K562 (cell line): ENCODE measurements around the gene BRAF. TPM values are rescaled to one million over a fixed set of nuclear protein-coding genes. Genes with fewer than 3 reads are reported as not detected.

ENCODE experiments used
- GTF2A2 ChIP-seq: IDR thresholded peaks from 2 replicates; pipeline ENCODE4 v1.6.1; 2016; ENCODE audit warnings: mild to moderate bottlenecking, missing genetic modification characterization, missing compliant biosample characterization
- HLTF ChIP-seq: fragments of 450-650 bp; IDR thresholded peaks from 2 replicates; pipeline ENCODE4 v1.6.1; 2016
- LEF1 ChIP-seq: fragments of 450-650 bp; IDR thresholded peaks from 2 replicates; pipeline ENCODE4 v1.6.1; 2016; ENCODE audit warnings: mild to moderate bottlenecking
- MCM3 ChIP-seq: fragments of 450-650 bp; IDR thresholded peaks from 2 replicates; pipeline ENCODE4 v1.6.1; 2016
- NFE2 ChIP-seq: IDR thresholded peaks from 2 replicates; pipeline ENCODE4 v1.6.1; 2014; ENCODE audit warnings: antibody characterized with exemption, low read depth
- polyA plus RNA-seq, 8 experiments: library from polyadenylated mRNA; depleted of rRNA in 4 of 8; stranded (reverse) in 5 of 8; unstranded in 3 of 8; fragments of >200 nt; fragmentation: Nextera tagmentation in 2 of 8; fragmentation: Illumina TruSeq in 1 of 8; extraction: Ambion mirVana in 2 of 8; extraction: Trizol in 1 of 8; gene quantifications; 2 replicates each; pipeline versions ENCODE4 v1.2.1 to v1.2.3, GENCODE V29; 2011 to 2014; ENCODE audit warnings: inconsistent platforms in 1 of 8, missing spikeins in 1 of 8
- total RNA-seq, 7 experiments: library from RNA; depleted of rRNA in 6 of 7; stranded (reverse); fragments of >200 nt in 6 of 7; fragmentation: Illumina TruSeq in 2 of 7; extraction: Trizol in 2 of 7; gene quantifications; 2 replicates each; pipeline versions ENCODE4 v1.2.1 to v1.2.3, GENCODE V29; 2011 to 2021; ENCODE audit warnings: low replicate concordance in 1 of 7
- TF ChIP-seq, protein P1 (sequence below), 2 experiments: fragments of 450-650 bp; formaldehyde crosslinking in 1 of 2; IDR thresholded peaks; 2 replicates each; pipeline versions ENCODE4 v1.4.0 to v1.6.1; 2014 to 2020; ENCODE audit warnings: mild to moderate bottlenecking in 2 of 2, borderline replicate concordance in 1 of 2, low read depth in 1 of 2
- TF ChIP-seq, protein P2 (sequence below), 2 experiments: fragments of 450-650 bp; IDR thresholded peaks; 2 replicates each; pipeline ENCODE4 v1.6.1; 2018; ENCODE audit warnings: mild to moderate bottlenecking in 2 of 2, low read depth in 1 of 2; ENCODE audit not compliant: partially characterized antibody in 2 of 2
- TF ChIP-seq, protein P3 (sequence below): fragments of 250-450 bp; sonication (Bioruptor Pico); IDR thresholded peaks from 2 replicates; pipeline ENCODE4 v1.8.0; 2022; ENCODE audit warnings: inconsistent platforms, mild to moderate bottlenecking, moderate library complexity, borderline replicate concordance
- TF ChIP-seq, protein P4 (sequence below): fragments of 450-650 bp; IDR thresholded peaks from 2 replicates; pipeline ENCODE4 v1.6.1; 2018; ENCODE audit not compliant: partially characterized antibody

Gene BRAF
- total and polyA plus RNA-seq, 9 of the 15 experiments (the other 6 are each of a cell fraction or from before 2014, with no cell fraction given), result 3.6 to 38.3 (median 21.9) TPM

DNA sequence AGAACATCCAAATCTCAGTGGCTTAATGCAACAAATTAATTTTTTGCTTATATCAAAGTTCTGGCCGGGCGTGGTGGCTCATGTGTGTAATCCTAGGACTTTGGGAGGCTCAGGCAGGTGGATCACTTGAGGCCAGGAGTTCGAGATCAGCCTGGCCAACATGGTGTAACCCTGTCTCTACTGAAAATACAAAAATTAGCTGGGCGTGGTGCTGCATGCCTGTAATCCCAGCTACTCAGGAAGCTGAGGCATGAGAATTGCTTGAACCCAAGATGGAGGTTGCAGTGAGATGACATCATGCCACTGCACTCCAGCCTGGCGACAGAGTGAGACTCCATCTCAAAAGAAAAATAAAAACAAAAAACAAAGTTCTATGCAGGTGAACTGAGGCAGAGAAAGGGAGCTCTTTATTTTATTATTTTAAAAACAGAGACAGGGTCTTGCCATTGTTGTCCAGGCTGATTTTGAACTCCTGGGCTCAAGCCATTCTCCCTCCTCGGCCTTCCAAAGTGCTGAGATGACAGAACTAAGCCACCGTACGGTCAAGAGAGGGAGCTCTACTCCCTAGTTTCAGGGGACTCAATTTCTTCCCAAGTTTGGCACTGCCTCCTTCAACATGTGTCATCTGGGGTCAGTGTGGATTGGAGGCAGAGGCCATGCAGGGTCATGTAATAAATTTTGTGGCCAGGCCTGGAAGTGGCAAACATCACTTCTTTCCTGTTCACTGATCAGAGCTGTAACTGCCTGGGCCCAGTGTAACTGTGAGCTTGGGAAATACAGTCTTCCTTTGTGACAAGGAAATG is 249.6 kb downstream of the BRAF start (continued):
- TF ChIP-seq, protein P1, sequence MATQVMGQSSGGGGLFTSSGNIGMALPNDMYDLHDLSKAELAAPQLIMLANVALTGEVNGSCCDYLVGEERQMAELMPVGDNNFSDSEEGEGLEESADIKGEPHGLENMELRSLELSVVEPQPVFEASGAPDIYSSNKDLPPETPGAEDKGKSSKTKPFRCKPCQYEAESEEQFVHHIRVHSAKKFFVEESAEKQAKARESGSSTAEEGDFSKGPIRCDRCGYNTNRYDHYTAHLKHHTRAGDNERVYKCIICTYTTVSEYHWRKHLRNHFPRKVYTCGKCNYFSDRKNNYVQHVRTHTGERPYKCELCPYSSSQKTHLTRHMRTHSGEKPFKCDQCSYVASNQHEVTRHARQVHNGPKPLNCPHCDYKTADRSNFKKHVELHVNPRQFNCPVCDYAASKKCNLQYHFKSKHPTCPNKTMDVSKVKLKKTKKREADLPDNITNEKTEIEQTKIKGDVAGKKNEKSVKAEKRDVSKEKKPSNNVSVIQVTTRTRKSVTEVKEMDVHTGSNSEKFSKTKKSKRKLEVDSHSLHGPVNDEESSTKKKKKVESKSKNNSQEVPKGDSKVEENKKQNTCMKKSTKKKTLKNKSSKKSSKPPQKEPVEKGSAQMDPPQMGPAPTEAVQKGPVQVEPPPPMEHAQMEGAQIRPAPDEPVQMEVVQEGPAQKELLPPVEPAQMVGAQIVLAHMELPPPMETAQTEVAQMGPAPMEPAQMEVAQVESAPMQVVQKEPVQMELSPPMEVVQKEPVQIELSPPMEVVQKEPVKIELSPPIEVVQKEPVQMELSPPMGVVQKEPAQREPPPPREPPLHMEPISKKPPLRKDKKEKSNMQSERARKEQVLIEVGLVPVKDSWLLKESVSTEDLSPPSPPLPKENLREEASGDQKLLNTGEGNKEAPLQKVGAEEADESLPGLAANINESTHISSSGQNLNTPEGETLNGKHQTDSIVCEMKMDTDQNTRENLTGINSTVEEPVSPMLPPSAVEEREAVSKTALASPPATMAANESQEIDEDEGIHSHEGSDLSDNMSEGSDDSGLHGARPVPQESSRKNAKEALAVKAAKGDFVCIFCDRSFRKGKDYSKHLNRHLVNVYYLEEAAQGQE (IDR thresholded peaks at IDR 0.05; ENCODE audit: borderline replicate concordance), result peak; percentile 68; the same call in 1 of the 2 replicates
- TF ChIP-seq, protein P1 (CRISPR knock-in tag; IDR thresholded peaks at IDR 0.05; ENCODE audit: low read depth), result no peak
- no peak for TF ChIP-seq NFE2
- TF ChIP-seq, protein P2, sequence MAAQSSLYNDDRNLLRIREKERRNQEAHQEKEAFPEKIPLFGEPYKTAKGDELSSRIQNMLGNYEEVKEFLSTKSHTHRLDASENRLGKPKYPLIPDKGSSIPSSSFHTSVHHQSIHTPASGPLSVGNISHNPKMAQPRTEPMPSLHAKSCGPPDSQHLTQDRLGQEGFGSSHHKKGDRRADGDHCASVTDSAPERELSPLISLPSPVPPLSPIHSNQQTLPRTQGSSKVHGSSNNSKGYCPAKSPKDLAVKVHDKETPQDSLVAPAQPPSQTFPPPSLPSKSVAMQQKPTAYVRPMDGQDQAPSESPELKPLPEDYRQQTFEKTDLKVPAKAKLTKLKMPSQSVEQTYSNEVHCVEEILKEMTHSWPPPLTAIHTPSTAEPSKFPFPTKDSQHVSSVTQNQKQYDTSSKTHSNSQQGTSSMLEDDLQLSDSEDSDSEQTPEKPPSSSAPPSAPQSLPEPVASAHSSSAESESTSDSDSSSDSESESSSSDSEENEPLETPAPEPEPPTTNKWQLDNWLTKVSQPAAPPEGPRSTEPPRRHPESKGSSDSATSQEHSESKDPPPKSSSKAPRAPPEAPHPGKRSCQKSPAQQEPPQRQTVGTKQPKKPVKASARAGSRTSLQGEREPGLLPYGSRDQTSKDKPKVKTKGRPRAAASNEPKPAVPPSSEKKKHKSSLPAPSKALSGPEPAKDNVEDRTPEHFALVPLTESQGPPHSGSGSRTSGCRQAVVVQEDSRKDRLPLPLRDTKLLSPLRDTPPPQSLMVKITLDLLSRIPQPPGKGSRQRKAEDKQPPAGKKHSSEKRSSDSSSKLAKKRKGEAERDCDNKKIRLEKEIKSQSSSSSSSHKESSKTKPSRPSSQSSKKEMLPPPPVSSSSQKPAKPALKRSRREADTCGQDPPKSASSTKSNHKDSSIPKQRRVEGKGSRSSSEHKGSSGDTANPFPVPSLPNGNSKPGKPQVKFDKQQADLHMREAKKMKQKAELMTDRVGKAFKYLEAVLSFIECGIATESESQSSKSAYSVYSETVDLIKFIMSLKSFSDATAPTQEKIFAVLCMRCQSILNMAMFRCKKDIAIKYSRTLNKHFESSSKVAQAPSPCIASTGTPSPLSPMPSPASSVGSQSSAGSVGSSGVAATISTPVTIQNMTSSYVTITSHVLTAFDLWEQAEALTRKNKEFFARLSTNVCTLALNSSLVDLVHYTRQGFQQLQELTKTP (IDR thresholded peaks at IDR 0.05; ENCODE audit: low read depth in 1 of 2, partially characterized antibody in 2 of 2), result no peak
- TF ChIP-seq GTF2A2 (tag), result no peak
- TF ChIP-seq MCM3, result no peak
- TF ChIP-seq, protein P3, sequence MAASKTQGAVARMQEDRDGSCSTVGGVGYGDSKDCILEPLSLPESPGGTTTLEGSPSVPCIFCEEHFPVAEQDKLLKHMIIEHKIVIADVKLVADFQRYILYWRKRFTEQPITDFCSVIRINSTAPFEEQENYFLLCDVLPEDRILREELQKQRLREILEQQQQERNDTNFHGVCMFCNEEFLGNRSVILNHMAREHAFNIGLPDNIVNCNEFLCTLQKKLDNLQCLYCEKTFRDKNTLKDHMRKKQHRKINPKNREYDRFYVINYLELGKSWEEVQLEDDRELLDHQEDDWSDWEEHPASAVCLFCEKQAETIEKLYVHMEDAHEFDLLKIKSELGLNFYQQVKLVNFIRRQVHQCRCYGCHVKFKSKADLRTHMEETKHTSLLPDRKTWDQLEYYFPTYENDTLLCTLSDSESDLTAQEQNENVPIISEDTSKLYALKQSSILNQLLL (CRISPR knock-in tag), result no peak
- no peak for TF ChIP-seq LEF1
- no peak for TF ChIP-seq HLTF
- TF ChIP-seq, protein P4, sequence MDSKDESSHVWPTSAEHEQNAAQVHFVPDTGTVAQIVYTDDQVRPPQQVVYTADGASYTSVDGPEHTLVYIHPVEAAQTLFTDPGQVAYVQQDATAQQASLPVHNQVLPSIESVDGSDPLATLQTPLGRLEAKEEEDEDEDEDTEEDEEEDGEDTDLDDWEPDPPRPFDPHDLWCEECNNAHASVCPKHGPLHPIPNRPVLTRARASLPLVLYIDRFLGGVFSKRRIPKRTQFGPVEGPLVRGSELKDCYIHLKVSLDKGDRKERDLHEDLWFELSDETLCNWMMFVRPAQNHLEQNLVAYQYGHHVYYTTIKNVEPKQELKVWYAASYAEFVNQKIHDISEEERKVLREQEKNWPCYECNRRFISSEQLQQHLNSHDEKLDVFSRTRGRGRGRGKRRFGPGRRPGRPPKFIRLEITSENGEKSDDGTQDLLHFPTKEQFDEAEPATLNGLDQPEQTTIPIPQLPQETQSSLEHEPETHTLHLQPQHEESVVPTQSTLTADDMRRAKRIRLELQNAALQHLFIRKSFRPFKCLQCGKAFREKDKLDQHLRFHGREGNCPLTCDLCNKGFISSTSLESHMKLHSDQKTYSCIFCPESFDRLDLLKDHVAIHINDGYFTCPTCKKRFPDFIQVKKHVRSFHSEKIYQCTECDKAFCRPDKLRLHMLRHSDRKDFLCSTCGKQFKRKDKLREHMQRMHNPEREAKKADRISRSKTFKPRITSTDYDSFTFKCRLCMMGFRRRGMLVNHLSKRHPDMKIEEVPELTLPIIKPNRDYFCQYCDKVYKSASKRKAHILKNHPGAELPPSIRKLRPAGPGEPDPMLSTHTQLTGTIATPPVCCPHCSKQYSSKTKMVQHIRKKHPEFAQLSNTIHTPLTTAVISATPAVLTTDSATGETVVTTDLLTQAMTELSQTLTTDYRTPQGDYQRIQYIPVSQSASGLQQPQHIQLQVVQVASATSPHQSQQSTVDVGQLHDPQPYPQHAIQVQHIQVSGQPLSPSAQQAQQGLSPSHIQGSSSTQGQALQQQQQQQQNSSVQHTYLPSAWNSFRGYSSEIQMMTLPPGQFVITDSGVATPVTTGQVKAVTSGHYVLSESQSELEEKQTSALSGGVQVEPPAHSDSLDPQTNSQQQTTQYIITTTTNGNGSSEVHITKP, result no peak
